Aortic smooth muscle cell (primary cell): ENCODE data around the gene PPP1R26. TPM values are rescaled to one million over a fixed set of nuclear protein-coding genes. Genes with fewer than 3 reads are reported as not detected.

Experiments used
- total RNA-seq: library from RNA; depleted of rRNA; stranded (reverse); fragments of >200 nt; gene quantifications from 2 replicates; pipeline ENCODE4 v1.2.3, GENCODE V29; 2014

The PPP1R26 gene
- 10.5 and 11.5 TPM in 2 replicates for total RNA-seq

GRCh38 chr9:135479469-135480052, at the start of gene PPP1R26:
TSS of gene PPP1R26 (plus strand) at chr9:135479782. CDS start at chr9:135484511, 4,729 bp downstream.

DNA sequence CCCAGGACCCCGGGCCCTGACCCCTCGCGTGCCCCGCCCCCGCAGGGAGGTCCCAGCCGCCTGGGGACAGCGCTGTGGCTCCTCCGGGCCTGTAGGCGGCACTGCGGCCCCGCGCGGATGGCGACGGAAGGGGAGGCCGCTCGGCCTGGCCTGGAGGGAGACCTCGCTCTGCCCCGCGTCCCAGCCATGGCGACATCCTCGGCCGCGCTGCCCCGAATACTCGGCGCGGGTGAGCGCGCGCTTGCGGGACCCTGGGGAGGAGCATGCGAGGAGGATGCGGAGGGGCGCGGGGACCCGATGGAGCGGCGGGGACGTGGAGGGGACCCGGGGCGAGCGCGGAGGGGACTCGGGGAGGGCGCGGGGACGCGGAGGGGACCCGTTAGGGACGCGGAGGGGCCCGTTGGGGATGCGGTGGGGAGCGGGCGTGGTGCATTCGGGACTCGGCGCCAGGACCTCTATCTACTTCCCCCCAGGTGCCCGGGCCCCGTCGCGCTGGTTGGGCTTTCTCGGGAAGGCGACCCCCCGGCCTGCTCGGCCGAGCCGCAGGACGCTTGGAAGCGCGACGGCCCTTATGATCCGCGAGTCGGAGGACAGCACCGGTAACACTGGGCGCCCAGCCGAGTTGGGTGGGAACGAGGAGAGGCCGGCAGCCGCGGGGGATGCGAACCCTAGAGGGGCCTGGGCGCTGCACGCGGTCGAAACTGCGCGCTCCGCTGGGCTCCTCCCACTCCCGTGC, 21.1 kb downstream of the PPP1R26 start, which contains the start of gene MRPS2:
Gene MRPS2, plus strand, starts transcription at position 158 of the 736 bp plus-strand sequence. Its CDS starts 29 bp downstream, at position 187.

GRCh38 chr9:135520916-135521607, 41.5 kb downstream of the PPP1R26 start, which contains the start of gene LCN1:
TSS of gene LCN1 (plus strand) at chr9:135521440. CDS start at chr9:135521498, 58 bp downstream.

Other genes with a start within 250 kb of the PPP1R26 start
- 10.8 and 13.6 TPM in 2 replicates for gene MRPS2, start 20.9 kb downstream of the PPP1R26 start, total RNA-seq
- not detected in 2 replicates for gene LCN1, start 41.7 kb downstream of the PPP1R26 start, total RNA-seq
- gene OBP2A, start 66.3 kb downstream of the PPP1R26 start, total RNA-seq: not detected in 2 replicates
- gene PAEP, start 82.0 kb downstream of the PPP1R26 start, total RNA-seq: not detected in 2 replicates
- gene GLT6D1, start 159.8 kb downstream of the PPP1R26 start, total RNA-seq: not detected in 2 replicates
- not detected in 2 replicates for gene LCN9, start 183.5 kb downstream of the PPP1R26 start, total RNA-seq
- gene SOHLH1, start 219.7 kb downstream of the PPP1R26 start, total RNA-seq: not detected in 2 replicates
- not detected in 2 replicates for gene KCNT1, start 222.4 kb downstream of the PPP1R26 start, total RNA-seq